ENCODE results near the gene OR5K2.

OR5K2 gene

GRCh38 chr3:98545940-98546339 lies 48.5 kb downstream of the OR5K2 start:
- no peak overlapping the region for H3K4me3 ChIP-seq (replicated peaks; ENCODE audit: insufficient read depth, low read length)
- no peak for TF ChIP-seq SPI1 (IDR thresholded peaks at IDR 0.05; ENCODE audit: borderline replicate concordance, low read depth)
- TF ChIP-seq CTCF (IDR thresholded peaks at IDR 0.05; ENCODE audit: insufficient read depth, low read length) = no peak
- TF ChIP-seq GABPA (IDR thresholded peaks at IDR 0.05; ENCODE audit: low read depth) = no peak
- no peak for TF ChIP-seq REST (IDR thresholded peaks at IDR 0.05; ENCODE audit: insufficient replicate concordance, low read depth)
- no peak for TF ChIP-seq POLR2AphosphoS5 (IDR thresholded peaks at IDR 0.05; ENCODE audit: low read depth)
- DNase-seq (ENCODE audit: low read depth in 1 of 2, low spot score in 1 of 2) = no peak
- no peaks in the 10 kb centered on the region for H3K27me3 ChIP-seq (ENCODE audit: insufficient read depth, poor library complexity, severe bottlenecking)
- H3K27ac ChIP-seq (replicated peaks) = no peak overlapping the region
